AG08396 (cell line): ENCODE measurements around the gene SLITRK5.

Experiments used
- DNase-seq: peaks from one replicate; pipeline ENCODE4 v3.0.0; 2012; ENCODE audit warnings: low spot score, mixed read lengths

Gene SLITRK5

GRCh38 chr13:87709947-87710346 is 38.8 kb downstream of the SLITRK5 start:
- no peak for DNase-seq

DNA sequence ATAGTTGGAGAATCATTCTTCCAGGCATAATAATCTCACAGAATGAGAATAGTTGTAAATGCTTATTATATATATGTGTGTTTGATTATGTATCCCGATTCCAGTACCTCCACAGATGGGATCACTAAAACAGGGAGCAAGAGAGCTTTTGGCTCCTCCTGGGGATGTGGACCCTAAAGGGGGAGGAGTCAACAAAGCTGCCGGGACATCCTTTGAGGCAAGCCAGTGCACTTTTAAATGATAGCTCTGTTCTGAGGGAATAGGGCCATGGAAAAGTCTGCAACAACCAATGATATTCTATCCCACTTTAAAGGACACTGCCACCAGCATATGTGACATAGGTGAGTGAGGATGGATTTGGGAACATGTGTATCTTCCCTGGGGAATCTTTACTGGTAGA is 40.8 kb downstream of the SLITRK5 start:
- DNase-seq = no peak
